Panc1 (cell line): ENCODE results near the gene XIST.
"Not testable (repeated sequence)": the region's sequence is repeated elsewhere in the genome, so short reads cannot be mapped to it uniquely, and the experiment has no call there.

Source experiments
- SIN3A ChIP-seq: IDR thresholded peaks from 2 replicates; pipeline ENCODE4 v1.6.1; 2012; ENCODE audit warnings: low read depth, mild to moderate bottlenecking, low read length, moderate library complexity, borderline replicate concordance; ENCODE audit not compliant: insufficient read depth
- TF ChIP-seq, protein P1 (sequence below): fragments of 450-650 bp; IDR thresholded peaks from 2 replicates; pipeline ENCODE4 v1.5.1; 2017; ENCODE audit warnings: mild to moderate bottlenecking

- TF ChIP-seq, protein P1, sequence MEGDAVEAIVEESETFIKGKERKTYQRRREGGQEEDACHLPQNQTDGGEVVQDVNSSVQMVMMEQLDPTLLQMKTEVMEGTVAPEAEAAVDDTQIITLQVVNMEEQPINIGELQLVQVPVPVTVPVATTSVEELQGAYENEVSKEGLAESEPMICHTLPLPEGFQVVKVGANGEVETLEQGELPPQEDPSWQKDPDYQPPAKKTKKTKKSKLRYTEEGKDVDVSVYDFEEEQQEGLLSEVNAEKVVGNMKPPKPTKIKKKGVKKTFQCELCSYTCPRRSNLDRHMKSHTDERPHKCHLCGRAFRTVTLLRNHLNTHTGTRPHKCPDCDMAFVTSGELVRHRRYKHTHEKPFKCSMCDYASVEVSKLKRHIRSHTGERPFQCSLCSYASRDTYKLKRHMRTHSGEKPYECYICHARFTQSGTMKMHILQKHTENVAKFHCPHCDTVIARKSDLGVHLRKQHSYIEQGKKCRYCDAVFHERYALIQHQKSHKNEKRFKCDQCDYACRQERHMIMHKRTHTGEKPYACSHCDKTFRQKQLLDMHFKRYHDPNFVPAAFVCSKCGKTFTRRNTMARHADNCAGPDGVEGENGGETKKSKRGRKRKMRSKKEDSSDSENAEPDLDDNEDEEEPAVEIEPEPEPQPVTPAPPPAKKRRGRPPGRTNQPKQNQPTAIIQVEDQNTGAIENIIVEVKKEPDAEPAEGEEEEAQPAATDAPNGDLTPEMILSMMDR = not testable (repeated sequence)
- not testable (repeated sequence) for TF ChIP-seq SIN3A
These were observed 60.0 kb downstream of the XIST start for GRCh38 chrX:73792511-73792910.
